GM21786 (cell line): ENCODE data around the gene USHBP1.

Experiments used
- ATAC-seq: cut with Tn5 transposase; IDR thresholded peaks from one replicate; pipeline ENCODE4 v1.9.1; 2021; ENCODE audit not compliant: unreplicated experiment

USHBP1 gene, protein sequence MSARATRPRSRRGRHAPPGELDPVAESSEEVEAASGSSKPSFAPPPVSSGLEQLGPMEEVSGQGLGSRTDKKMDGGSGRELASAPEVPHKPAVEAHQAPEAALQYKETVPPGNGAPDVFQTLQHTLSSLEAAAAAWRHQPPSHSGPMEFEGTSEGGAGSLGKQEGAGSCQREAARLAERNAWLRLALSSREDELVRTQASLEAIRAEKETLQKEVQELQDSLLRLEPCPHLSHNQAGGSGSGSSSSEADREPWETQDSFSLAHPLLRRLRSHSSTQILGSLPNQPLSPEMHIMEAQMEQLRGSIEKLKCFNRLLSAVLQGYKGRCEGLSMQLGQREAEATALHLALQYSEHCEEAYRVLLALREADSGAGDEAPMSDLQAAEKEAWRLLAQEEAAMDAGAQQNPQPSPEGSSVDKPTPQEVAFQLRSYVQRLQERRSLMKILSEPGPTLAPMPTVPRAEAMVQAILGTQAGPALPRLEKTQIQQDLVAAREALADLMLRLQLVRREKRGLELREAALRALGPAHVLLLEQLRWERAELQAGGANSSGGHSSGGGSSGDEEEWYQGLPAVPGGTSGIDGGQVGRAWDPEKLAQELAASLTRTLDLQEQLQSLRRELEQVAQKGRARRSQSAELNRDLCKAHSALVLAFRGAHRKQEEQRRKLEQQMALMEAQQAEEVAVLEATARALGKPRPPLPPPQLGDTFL

DNA sequence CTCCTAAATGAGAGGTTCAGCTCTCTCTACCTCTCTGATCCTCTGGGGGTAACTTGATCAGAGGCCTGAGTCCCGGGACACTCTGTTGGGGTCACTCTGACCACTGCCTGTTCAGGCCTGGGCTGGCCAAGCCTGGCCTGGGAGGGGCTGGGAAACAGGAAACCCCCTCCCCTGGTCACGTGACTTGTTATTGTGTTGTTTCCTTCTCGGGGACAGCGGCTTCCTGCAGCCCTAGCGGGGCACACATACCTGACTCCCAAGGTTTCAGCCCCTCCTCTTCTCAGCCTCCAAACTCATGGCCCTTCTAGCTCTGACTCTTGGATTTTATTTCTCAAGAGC, at the start of gene USHBP1:
USHBP1 (minus strand) TSS at position 105 of the 339 bp plus-strand sequence. CDS start 446 bp downstream, outside the sequence.
- no peak for ATAC-seq

DNA sequence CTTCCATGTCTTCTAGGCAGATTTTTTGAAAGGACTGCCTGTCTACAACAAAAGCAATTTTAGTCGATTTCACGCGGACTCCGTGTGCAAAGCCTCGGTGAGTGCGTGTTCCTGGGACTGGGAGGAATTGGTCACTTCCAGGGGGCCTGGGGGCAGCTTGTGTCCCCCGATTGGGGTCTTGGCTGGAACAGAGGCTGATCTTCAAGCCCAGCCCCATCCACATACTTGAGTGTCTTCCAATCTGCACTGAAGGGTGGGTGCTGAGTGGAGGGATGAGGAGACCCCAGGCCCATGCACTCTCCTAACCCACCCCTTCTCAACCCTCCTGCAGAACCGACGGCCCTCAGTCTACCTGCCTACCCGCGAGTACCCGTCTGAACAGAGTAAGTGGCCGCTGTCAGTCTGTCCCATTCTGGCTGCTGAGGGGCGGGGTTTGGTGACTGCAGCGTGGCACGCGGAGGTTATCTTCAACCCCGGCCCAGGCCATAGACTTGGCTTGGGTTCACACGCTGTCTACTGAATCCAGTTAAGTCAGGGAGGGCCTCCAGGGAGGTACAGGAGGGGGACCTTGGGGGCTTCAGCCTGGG, 49.6 kb upstream of the USHBP1 start:
- ATAC-seq, result no peak

DNA sequence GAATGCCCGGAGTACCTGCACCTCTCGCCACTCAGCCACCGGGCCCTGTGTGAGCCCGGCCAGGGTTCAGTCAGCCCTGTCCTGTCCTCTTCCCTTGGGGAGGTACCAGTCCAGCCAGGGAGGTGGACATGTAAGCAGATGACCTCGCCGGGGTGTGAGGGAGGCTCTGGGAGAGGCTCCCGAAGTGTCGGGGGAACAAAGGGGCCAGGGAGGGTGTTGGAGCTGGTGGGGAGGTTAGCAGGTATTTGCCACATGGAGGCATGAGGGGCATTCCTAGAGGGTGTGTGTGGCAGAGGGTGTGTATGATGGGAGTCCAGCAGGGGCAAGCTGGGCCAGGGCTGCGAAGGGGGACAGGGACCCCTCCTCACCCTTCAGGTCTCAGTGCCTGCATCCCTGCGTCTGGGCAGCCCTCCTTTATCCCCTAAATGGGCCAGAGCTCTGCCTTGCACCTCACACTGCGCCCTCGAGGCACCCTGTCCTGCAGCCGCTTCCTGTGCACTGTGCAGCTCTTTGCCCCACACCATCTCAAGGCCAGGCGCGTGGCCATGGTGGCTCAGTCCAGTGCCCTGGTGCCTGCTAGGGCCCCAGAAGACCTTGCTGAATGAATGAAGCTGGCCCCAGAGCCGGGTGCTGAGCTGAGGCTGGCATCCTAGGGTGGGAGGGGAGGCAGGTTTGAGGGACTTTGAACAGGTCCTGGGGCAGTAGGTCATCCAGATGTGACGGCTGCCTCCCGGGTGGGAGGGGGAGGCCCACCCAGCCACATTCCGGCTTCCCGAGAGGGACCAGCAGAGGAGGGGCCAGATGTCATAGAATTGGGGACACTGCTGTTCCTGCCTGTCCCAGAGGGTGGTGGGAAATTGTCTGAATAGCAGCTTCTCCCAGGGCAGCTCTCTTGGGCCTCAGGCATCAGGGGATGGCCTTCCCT, 47.9 kb upstream of the USHBP1 start:
- ATAC-seq, result no peak

DNA sequence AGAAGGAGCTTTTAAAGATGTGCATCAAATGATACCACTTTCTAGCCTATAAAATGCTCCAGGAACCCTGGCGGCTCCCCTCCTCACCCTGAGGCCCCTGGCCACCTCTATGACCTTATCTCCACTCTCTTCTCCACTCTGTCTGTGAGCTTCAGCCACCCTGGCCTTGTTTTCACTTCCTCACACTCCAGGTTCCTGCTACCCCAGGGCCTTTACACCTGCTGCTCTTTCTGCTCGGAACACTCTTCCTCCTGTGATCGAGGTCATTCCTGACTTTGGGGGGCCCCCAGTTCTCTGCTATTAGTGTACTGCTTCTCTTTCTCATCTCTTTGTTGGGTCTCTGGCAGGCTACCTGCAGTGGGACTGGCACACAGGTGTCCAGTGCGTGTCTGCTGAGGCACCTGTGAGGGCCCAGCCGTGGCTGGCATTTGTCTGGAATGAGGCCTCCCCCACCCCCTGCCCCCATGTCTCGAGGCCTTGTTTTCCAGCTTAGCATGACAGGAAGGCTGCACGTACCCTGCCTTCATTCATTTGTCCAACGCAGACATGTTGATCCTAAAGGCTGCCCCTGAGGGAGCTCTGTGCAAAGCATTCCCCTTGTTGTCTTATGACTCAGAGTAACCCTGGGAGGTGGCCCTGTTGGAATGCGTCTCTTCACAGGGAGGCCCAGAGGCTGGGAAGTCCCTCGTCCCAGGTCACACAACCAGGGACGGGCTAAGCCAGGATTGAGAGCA, 47.1 kb upstream of the USHBP1 start:
- ATAC-seq, result no peak

DNA sequence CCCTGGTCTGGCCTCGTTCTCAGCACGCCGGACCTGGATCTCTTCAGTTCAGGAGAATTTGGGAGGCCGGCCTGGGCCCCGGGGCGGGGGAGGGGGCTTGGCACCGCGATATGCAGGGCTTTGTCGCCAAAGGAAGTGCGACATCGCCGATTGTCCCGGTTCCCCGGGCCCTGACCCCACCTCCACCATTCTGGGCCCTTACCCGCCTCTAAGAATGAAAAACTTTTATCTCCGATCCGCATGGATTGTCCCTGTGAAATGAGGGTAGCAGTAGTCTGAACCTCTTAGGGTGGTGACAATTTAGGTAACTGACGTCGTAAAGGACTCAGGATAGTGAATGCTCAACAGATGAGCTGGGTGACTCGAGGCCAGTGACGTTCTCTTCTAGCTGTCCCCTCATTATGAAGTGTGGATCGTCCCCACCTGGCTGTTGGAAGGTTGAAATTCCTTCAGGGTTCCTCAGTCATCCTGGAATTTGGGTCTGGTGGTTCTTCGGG, 45.5 kb upstream of the USHBP1 start:
- no peak for ATAC-seq

DNA sequence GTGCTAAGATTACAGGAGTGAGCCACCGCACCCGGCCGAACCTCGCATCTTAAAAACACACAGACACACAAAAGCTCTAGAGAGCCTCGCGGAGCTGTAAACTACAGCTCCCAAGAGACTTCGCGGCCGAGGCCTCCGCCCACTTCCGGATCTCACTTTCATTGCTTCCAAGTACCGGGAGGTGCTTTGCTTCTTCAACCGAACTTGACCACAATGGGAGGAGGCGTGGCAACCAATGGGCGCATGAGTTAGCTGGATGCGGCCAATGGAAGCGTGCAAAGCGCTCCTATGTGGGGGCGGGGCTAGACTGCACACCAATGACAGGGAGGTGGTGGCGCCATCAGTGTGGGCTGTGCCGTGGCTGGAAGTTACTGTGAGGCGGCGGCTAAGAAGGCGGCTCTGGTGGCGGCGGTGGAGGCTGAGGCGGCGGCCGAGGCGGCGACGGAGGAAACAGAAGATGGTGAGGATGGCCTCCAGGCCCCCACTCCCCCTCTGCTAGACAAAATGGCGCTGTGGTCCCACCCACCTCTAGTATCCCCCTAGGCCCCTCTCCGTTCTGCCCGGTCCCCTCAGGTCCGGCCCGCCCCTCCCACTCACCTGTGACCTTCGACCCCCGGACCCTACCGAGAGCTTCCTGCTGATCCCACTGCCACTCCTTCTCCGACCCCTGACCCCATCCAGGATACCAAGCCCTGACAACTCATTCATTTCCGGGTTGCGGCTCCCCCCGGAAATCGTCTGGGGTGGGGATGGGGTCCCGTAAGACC, 44.8 kb upstream of the USHBP1 start, which contains the start of gene DDA1:
DDA1 (plus strand) TSS at position 366 of the 767 bp plus-strand sequence; CDS start at position 458, 92 bp downstream.
- ATAC-seq, result peak; percentile 63

DNA sequence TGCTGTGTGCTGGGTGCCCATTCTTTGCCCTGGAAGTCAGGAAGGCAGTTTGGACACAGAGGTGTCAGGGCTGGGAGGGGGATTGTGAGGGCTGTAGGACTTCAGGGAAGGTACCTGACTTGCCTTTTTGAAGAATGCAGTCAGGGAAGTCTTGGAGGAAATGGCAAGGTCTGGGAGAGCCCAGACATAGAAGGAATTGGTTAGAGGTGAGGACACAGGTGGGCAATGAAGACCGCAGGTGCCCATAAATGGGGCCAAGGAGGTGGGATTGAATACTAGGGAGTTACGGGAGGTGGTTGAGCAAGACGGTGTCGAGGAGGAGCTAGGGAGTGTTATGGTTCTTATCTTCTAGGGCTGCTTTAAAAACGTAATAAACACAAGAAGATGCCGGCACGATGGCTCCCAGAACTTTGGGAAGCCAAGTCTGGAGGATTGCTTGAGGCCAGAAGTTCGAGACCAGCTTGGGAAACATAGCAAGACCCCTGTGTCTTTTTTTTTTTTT, 43.4 kb upstream of the USHBP1 start:
- no peak for ATAC-seq

DNA sequence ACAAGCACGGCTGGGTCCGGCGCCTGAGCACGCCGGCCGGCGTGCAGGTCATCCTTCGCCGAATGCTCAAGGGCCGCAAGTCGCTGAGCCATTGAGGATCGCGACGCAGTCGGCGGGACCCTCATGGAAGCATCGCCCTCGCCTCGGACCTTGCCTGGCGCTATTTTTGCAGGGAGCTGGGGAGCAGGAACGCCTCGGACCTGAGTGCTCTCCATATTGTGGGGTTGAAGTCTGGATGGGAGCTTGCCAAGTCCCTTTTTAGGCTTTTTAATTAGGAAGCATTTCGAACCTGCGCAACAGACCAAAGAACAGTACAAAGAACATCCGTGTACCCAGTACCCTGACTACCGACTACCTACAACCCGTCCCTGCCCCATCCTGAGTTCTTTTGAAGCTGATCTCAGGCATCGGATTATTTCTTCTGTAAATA, 41.8 kb upstream of the USHBP1 start:
- ATAC-seq, result no peak

DNA sequence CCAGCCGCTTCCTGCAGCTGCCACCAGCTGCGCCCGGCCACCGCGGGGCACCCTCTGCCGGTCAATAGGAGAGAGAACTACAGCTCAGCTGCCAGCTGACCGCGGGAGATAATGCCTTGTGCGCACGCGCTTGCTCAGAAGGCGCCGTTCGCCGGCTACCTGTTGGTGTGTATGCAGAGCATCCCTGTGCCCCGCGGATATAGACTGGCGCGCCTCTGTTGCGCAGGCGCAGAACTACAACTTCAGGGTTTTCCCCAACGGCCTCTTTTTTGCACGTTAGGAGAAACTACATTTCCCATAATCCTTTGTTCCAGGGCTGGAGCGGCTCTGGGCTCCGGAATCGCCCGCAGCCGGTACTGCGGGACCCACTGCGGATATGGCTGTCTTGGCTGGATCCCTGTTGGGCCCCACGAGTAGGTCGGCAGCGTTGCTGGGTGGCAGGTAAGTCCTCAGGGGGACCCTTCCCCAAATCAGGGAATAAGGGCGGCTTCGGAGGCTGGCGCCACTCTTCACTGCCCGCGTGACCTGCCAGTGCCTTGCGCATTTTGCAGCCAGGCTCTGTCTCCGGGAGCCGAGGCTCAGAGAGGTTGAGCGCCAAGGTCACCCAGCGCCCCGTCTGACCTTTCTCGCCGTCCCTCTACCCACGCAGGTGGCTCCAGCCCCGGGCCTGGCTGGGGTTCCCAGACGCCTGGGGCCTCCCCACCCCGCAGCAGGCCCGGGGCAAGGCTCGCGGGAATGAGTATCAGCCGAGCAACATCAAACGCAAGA, 41.2 kb upstream of the USHBP1 start, which contains the start of gene MRPL34:
MRPL34 (plus strand) TSS at position 356 of the 768 bp plus-strand sequence; CDS start at position 377, 21 bp downstream.
- ATAC-seq, result peak; percentile 69

DNA sequence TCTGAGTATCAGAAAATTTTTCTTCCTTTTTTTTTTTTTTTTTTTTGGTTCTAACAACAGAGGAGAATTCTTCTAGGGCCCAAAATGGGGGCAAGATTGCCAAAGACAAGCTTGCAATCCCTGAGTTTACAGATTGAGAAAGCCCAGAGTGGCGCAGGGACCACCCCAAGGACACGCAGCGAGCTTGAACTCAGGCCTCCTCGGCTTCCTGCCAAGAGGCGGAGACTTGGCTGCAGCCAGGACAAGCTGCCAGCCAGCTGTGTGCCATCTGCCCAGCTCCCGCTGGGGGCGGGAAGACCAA, 40.6 kb upstream of the USHBP1 start:
- ATAC-seq, result no peak

DNA sequence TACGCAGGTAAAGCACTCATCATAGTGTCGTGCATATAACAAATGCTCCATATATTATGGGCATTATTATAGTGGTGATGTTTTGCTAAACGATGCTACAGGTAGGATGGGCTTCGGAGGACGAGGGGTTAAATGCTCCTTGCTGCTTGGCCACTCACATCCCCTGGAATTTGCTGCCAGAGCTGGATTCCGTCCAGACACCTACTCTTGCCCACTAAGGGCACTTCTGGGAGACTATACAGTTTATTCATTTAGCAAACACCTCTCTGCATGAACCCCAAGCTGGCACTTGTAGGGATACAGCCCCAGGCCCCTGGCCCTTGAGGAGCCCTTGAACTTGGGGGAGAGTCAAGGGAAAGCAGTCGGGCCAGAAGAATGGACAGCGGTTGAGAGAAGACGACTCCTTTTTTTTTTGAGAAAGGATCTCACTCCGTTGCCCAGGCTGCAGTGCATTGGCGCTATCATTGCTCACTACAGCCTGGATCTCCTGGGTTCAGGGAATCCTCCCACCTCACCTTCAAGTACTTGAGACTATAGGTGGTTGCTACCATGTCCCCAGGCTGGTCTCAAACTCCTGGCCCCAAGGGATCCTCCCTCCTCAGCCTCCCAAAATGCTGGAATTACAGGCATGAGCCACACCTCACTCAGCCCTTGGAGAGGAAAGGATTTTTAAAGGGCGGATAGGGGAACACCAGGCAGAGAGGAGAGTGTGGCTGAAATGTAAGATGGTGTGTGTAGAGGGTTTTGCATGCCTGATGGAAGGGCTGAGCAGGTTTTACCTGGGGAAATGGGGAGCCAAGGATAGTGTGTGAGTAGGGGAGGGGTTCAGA, 40.1 kb upstream of the USHBP1 start:
- ATAC-seq, result no peak

DNA sequence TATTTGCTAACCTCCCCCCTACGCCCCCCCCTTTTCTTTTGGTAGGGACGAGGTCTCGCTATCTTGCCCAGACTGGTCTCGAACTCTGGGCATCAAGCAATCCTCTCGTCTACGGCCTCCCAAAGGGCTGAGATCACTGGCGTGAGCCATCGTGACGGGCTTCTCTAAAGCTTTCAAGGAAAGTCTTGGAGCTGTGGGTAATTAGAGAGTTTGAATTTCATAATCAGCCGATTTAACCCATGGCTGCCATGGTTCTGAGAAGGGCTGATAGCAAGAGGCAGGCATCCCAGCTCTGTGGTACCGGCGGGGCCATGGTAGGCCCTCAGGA, 39.4 kb upstream of the USHBP1 start:
- ATAC-seq, result no peak

DNA sequence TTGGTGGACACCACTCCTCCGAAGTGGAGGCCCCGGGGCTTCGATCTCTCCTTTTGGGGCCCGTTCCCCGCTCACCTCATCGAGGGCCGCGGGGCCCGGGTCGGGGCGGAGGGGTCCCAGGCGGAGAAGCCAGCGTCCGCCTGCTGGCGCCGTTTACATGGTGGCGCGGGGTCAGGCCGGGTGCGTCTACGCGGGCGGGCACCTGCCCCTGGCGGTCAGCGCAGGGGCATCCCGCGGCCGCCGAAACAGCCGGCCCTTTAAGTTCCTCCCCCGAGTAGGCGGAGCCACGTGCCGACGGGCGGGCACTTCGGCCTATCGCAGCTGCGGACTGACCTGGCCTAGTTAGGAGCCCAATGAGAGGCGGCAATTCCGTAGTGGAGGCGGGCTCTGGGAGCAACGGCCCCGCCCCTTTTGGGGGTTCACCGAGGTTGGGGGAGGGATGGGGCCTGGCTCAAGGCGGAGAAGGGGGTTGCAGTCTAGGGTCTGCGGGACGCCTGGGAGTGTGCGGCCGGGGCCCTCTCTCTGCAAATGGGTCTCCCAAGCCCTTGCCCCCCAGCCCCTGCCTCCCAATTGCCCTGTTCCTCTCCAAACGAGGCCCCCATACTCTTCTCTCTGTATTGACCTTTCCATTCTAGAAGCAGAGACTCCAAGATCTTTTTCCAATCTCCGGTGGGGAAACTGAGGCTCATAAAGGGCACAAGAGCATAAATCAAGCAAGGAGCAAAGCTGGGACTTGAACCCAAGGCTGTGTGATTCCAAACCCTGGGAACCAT, 38.8 kb upstream of the USHBP1 start, which contains the start of gene ABHD8:
ABHD8 (minus strand) TSS at position 259 of the 773 bp plus-strand sequence. CDS start 1,809 bp downstream, outside the sequence.
- peak; percentile 40 for ATAC-seq

DNA sequence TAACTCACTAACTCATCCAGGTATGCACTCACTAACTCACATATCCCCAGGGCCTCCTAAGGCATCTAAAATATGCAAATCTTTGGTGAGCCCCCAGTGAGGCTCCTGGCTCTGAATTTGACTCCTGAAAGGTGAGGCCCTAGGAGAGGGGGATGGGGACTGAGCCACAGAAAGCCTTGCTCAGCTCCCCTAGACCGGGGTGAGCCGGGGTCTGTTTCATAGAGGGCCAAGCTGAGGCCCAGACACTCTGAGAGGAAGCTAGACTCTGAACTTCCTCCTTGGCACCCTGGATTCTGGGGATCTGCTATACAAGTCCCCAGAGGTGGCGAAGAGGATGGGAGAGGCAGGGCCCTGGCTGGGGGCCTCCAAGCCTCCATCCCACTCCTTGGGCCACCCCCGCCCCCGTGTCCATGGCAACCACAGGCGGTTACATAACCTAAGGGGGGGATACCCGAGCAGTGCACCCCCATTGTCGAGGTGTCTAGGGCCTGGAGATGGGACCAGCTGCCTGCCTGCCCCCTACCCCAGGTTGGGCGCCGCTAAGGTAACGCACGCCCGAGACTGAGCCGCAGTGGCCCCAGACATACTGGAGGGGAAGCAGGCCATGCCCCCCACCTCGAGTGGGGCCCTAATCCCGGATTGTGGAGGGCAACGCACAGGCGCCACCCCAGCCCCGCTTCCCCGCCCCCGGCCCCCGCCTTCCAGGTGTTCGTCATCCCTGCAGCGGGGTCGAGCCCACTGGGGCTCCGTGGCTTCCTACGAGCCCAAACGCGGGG, 38.0 kb upstream of the USHBP1 start:
- no peak for ATAC-seq

DNA sequence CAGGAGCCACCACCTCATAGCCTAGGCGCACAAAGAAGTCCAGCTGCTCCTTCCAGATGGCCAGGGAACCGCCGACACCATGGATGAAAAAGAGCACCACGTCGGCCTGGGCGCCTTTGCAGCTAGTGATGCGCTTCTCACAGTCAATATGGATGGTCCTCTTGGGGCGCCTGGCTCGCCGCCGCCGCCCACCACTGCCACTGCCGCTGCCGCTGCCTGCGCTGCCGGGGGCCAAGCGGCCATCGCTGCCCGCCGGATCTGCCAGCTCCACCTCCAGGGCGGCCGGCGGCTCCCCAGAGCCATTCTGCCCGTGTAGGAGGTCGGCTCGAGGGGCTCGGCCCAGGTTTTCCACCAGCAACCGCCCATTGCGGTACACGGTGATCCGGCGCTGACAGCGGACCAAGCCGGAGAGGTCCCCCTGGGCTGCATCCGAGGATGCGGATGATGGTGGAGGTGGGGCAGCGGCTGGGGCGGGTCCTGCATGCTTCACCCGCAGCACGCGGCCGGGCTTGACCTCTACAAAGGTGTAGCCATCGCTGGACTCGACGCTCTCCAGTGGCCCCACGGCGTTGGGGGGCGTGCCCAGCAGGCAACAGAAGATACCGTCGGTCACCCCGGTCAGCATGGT, 36.6 kb upstream of the USHBP1 start:
- no peak for ATAC-seq
